ENCODE measurements around the gene DAB1.
A peak's percentile ranks its signal among the peaks of the same experiment; 100 is the strongest.

Gene DAB1

DNA sequence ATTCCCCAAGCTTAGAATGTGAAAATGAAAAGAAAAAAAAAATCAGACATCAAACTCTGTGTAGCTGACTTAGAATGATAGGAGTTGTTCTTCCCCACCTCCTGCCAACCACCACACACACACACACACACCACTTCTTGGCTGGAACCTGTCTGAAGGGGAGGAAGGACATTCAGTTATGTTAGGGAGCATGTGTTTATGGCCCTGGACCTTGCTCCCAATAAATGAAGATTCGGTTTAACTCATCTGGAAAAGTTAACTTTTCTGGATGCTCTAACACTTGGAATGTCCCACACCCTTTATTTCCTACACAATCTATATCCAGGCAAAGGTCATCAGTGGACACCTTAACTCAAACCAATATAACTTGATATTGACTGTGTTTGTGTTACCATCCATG is 112.4 kb downstream of the DAB1 start:
- DNase-seq: no peak

DNA sequence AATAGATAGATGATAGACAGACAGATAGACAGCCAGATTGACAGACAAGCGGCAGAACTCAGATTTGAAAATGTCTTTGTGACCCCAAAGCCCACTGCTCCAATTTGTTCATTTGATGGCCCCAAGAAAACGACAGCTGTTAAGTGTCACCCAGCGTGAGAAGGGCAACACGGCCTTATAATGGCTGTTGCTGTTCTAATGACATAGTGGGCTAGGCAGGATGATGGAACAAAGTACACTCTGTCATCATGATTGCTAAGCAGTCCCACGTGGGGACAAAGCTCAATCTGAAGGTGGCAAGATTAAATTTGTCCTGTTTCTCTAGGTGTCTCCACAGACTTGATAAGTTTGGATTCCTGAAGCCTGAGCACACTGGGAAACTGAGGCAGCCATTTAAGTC is 112.9 kb downstream of the DAB1 start:
- no peak for DNase-seq

DNA sequence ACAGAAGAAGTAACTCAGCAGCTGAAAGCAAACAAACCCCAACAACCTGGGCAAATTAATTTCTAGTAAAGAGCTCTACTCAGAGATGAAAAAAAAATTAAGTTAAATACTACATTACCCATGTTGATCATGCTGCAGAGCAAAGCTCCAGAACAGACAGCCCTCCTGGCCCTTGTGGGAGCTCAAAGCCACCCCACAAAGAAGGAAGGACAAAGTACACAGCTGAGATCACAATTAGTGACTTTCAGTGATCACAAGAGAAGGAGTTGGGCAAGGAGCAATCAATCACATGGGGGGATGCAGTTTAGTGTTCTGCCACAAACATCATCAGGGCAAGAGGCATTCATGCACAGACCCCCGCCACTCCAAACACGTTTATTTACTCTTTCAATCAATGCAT is 114.2 kb downstream of the DAB1 start:
- no peak for DNase-seq

DNA sequence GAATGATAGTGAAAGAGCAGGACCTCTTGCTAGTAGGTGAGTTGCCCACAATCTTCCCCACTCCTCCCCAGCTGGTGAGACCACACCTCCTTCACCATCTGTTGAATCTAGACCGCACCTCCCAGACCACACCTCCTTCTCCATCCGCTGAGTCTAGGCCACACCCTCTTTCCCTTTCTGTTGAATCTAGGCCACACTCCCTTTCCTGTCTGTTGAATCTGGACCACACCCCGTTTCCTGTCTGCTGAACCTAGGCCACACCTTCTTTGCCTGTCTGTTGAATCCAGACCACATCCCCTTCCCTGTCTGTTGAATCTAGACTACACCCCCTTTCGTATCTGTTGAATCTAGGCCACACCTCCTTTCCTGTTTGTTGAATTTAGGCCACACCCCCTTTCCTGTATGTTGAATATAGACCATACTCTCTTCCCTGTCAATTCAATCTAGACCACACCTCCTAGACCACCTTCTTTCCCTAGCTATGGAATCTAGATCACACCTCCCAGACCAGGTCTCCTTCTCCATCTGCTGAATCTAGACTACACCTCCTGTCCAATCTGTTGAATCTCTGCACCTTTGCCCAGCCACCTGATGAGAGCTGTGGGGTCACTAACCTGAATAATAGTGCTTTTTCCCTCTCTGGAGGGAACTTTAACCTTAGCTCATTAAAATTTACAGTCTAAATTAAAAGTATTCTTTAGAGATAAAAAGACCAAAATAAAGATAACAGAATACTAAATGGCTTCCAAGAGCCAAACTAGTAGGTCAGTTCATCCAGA is 116.3 kb downstream of the DAB1 start:
- DNase-seq: peak; percentile 83

DNA sequence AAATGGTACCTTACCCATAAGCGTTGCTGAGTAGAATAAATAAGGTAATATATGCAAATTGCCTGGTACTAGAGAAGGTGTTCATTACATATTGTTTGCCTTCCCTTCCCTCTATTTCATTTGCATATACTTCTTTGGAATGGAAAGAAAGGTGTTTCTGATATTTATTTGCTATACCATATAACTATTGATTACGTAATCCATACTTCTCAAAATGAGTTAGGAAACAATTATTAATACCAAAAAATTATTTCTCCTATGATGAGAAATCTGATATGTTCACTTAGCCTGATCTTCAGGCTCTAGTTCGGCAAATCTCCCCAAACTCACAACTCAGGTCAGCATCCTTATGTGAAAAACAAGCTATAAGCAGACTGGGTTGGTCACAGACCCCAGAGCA is 119.3 kb downstream of the DAB1 start:
- DNase-seq: no peak

DNA sequence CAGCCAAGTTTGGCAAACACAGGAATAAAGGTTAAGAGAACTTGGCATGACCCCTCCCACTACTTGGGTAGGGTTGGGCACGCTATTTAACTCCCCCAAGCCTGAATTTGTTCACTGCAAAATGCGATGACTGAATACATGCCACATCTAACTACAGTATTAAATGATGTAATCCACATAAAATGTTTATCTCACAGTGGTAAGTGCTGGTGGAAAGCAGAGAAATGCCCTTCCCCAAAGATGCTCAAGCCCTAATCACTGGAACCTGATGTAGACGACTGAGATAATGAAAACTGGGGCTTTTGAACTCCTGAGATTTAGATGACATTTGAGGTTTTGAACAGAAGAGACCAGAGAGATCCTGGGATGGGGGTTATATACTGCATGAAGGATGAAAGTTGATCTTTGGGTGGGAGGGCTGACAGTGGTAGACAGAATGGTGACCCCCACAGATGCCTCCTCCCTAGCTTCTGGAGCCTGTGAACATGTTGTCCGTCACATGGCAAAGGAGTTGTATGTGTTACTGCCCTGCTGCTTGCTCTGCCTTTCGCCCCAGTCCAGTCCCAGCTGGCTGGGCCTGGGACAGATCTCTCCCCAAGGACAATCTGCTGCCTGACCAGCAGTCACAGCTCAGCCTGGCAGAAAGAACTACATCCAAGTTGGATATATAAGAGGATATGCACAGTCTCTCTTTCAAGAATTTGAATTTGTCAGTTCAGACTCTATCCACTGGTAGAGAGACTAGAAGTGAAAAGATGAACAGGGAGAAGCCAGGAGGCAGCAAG is 120.9 kb downstream of the DAB1 start:
- DNase-seq: no peak

DNA sequence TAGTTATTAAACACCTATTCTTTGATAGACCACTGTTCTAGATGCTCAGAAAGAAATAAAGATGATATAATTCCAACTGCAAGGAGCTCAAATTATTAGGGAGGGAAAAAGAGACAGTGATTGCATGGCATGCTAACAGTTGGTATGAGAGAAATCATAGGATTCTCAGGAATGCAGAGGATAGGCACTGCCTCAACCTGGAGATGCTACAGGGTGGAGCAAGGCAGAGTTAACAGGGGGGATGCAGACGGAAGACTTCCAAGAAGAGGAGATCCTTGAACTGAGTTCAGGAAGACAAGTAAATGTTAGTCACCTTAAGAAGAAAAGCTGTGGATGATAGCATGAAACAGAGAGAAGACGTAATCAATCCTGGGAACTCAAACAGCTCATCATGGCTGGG is 123.7 kb downstream of the DAB1 start:
- DNase-seq: no peak

DNA sequence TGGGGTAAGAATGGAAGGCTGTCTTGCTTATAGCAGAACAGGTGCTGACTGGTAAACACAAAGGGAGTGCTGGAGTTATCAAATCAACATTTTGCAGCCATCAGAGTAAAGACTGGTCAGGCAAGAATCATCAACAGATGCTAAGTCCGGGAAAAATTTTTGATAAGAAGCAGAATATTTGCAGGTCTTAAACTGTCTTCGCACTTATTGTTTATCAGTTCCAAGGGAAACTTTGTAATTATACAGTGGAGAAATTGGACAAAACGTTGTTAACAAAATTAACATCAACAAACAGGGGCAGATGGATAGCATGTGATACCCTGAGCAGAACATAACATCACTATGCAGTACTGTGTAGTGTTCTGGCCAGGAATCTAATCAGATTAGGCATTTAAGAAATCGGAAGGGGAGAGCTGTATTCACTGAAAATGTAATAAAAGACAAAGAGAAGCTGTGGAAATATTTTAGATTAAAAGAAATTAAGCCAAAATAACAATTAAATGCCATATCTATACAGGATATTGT is 127.1 kb downstream of the DAB1 start:
- no peak for DNase-seq

DNA sequence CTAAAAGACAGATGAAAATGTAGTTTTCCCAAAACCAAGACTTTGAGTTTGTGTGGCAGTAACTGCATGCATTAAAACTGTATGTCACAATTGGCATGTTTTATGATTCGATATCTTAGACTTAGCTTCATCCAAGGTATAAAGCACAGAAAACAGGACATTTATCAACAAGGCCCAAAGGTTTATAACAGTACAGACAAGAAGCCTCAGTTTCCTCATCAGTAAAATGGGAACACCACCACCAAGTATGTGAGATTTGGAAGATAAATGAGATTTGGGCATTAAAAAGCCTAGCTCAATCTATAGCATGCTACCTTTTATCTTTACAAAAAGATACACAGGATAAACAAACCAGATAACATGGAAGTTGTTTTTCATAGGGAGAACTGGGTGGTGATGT is 128.5 kb downstream of the DAB1 start:
- DNase-seq: no peak

DNA sequence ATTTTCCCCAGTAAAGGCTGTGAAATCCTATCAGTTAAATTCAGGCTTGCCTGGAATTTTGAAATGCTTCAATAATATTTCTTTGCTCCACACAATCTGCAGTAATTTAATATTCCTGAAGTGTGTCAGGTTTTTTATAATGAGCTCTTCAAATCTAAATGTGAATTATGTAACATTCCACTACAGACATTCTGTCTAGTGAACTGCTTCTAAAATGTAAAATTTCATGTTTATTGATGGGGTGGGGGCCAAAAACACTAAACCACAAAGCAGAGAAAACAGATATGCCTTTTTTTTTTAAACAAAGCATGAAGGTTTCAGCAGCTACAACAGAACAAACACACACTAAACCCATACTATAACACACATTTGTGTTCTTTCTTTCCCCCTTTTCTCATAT is 129.7 kb downstream of the DAB1 start:
- DNase-seq: no peak

DNA sequence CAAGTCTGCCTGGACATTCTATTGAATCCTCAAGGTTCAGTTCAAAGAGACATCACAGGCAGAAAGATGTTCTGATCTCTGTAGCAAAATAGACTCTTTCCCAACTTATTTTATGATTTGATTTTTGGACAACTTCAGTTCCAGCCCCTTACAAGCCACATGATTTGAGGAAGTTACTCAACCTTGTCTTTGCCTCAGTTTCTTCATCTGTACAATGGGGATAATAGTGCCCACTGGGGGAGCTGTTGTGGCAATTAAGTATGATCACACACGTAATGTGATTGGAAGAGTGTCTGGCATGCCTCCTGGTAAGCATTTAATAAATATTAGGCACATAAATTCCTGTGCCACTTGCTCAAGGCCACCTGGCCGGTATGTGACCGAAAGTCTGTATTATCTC is 130.6 kb downstream of the DAB1 start:
- no peak for DNase-seq

DNA sequence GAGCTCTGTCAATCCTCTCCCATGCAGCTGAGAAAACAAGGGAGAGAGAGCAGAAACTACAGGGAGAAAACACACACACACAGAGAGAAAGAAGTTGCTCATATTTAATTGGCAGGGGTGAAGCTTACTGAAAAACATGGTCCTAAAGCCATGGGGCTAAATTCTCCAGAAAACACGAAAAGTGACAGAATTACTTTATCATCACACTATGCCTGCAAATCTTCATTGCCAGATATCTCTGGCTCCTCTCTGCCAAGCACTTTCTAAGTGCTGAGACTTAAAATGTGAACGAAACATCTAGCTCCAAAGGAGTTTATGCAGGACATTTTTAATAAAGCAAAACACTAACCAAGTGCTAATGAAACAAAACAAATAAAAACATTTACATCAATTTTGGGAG is 134.1 kb downstream of the DAB1 start:
- DNase-seq: no peak

DNA sequence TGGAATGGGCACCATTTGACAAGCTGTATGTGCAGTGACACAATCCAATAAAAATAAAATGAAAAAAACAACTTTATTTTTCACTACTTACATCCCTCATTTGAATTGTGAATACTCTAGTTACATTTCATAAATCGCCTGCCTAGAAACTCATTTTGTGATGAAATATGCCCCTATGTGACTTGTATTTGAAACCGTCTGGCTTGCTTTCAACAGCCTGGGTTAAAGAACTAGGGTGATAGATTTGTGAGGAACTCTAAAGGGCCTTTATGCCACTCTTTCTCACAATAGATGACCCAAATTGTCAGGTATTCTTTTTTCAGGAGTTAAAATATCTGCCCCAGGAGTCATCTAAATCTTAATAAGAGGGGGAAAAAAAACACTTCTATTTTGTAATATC is 137.9 kb downstream of the DAB1 start:
- DNase-seq: no peak

DNA sequence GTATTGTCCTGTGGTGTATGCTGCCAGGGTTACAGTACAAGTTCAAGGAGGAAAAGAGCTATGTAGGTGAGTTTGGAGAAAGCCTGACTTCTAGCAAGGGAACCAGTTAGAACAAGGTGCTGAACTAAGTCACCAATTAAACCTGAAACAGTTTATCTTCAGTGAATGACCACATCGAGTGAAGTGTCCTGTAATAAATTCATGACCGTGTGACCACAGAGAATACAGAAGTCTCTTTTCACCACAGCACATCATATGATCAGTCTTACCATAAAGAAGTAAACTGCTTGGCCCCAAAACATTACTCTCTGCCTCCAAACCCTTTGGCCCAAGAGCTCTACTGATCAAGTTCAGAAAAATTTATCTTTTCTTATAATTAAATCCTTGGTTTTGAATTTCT is 141.4 kb downstream of the DAB1 start:
- DNase-seq: no peak

DNA sequence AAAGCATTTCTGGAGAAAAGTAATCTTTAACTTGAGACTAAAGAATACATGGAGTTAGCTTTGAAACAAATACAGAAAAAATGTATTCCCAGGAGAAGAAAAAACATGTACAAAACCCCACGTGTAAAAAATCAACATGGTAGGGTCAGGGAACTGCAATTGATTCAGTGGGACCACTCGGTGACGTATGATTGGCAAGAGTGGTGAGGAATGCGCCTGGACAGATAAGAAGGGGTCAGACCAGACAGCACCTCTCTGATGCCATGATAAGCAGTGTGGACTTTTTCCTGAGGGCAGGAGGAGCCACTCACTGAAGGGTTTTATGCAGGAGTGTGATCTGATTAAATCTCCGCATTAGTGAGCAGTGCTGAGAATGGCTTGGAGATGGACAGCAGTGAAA is 142.5 kb downstream of the DAB1 start:
- no peak for DNase-seq

DNA sequence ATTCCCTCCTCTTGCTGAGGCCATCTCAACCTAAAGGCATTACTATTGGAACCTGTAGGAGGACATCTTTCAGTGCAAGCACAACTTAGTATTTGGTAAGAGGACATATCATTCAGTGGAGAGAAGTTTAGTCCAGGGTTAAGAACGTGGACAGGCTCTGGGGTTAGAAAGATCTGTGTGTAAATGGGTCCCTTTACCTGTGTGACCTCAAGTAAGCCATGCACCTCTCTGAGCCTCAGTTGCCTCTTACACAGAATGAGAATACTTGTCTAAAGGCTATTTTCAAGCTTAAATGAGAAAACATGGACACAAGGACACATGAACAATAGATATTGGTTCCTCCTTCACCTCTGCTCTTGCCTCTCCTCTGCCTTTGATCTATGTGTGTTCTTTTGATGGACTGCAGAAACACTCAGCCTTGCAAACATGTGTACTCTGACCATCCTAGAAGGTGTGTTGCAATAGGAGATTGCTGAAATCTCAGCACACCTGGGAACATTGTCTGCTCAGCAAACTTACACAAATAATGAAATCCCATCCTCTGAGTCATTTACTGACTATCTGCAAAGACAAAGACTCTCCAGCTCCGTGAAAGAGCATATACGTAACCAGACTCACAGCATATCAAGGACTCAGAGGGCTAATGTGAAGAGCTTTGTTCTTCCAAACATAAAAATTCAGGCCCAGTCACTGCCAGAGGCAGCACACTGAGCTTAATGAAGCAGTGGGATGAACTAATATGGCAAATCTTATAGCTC is 143.8 kb downstream of the DAB1 start:
- no peak for DNase-seq

DNA sequence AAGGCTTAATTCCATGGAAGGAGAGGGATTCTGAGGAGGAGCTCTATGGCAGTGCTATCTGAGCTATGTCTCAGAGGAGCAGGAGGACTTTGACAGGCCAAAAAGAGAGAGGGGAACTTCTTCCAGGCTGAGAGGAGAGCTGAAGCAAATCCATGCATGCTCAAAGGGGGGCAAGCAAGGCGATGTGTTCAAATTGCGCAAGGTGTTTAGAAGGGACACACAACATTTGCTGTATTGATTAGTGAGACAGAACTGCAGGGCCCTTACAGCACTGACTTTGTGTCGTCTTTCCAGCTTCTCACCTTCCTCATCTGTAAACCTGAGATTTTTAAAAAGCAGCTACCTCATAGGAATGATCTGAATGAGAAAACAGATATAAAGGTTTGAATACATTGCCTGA is 145.3 kb downstream of the DAB1 start:
- DNase-seq: no peak

DNA sequence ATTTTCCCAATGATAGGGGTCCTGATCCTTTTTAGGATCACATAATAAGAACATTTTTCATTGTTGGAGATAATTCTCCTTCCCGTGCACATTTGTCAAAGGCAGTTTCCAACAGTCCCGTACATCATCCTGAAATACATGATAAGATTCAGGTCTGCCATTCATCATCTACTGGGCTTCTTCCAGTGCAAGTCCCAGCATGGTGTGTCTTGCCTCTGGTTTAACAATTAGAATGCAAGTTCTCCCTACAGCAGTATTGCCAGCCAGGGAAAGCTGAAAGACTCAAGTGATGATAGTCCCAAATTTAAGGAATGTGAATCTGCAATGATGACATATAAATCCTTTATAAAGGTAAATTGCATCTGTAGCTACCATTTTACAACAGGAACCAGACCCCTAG is 146.2 kb downstream of the DAB1 start:
- DNase-seq: no peak

DNA sequence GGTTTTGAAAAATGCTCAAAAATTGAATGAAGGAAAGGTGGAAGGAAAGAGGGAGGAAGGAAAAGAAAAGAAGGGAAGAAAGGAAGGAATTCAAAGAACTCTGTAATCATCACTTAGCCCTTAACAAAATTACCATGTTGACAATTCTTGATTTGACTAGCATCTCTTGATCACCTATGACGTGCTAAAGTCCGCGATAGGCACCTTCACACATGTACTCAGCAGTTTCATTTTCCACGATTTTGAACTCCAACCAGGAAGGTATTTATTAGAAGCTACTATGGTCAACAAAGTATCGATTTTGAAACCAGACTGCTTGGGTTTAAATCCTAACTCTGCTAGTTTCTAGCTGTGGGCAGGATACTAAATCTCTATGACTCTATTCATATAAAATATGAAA is 146.9 kb downstream of the DAB1 start:
- DNase-seq: no peak

DNA sequence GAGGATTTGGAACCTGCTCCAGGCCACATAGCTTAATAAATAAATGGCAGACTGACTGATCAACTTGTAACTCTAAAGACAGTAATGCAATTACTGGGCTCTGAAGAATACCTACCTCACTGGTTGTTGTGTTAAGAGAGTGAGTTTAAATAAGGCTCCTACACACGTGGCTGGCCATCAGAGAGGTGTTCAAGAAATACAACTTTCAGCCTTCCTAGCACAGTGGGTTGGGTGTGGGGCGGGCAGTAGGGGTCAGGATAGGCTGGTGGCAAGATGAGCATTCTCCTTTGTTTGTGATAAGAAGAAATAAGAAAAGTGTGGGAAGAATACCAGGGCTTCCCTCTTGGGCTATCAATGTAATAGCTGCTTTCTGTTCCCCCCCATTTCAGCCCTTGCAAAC is 151.3 kb downstream of the DAB1 start:
- DNase-seq: no peak

DNA sequence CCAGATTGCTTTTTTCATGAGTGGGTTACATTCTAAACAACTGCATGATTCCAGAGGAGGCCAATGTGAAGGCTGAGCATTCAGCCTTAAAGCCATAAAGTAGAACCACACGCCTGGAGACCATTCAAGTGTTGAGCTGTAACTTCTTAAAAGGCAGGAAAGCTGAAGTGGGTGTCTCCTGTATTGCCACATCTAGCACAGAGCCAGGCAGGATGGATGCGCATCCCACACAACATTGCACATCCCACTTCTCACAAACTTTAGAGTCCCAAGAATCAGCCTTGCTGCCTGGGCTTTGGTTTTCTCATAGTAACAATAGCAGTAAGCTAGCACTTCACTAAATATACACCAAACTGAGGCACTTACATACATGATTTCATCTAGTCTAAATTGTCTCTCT is 151.7 kb downstream of the DAB1 start:
- no peak for DNase-seq

DNA sequence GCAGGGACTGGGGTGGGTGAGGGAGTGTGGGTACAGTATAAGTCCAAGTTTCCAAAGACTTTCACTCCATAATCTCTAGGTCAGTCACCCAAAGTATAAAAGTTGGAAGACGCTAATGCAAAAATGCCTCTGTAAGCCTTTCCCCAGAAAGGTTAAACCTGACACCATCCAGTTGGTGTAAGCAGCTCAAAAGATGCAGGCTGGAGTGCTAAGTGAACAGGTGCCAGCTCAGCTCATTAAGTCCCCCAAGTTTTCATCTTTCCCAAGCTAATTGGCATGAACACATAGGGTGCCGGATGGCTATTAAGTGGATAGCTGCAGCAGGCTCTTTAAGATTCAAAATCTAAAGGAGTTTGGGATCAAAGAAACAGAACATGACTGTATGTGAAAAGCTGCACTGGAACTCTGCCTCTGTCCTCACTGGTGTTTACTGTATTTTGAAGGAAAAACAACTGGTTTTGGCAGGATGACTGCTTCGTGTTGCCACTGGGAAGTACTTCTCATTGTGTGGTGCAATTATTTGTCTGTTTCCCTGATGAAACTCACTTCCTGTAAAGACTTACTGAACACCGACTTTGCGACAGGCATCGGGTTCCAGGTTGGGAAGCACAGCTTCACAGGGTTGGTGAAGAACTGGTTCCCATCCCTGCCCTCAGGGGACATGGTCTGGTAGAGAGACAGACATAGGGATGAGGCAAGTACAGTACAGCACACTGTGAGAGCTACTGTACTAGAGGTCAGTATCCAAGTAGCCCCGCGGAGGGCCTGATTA is 152.7 kb downstream of the DAB1 start:
- DNase-seq: no peak

Measured in CD4-positive, alpha-beta T cell treated with Interferon gamma for 1 hour (primary cell).